IMR-90 (cell line): ENCODE results near the gene SKIL. TPM values are rescaled to one million over a fixed set of nuclear protein-coding genes. Genes with fewer than 3 reads are reported as not detected.

Experiments
- ATAC-seq: fragments of 200-7000 bp; cut with Tn5 transposase; 2 replicates; pipeline ENCODE4 v1.9.1; 2020; ENCODE audit warnings: low read depth, mild to moderate bottlenecking, moderate library complexity
- BruUV-seq: library from RNA; stranded (reverse); fragments of 400-500 nt; replicated peaks from 2 replicates; lab custom pipeline; 2021; lab: Mats Ljungman, UMichigan
- CTCF ChIA-PET: fragments of 300-600 bp; formaldehyde crosslinking; extraction: SDS; loops from one replicate; lab custom pipeline; 2021; ENCODE audit warnings: antibody characterized with exemption; lab: Yijun Ruan, JAX
- POLR2A ChIA-PET: fragments of 300-600 bp; sonication (Branson Sonifier 250); formaldehyde crosslinking; loops from one replicate; lab custom pipeline; 2022; ENCODE audit warnings: antibody characterized with exemption; ENCODE audit not compliant: unreplicated experiment; lab: Charles Lee
- DNase-seq: peaks from one replicate; pipeline ENCODE4 v3.0.0; 2013
- H2AFZ ChIP-seq: replicated peaks from 2 replicates; pipeline ENCODE3; 2013; ENCODE audit warnings: low read length, mild to moderate bottlenecking; ENCODE audit not compliant: poor library complexity
- H2AK5ac ChIP-seq: 2 replicates; pipeline ENCODE4 v1.6.1; 2013; ENCODE audit warnings: low read depth, low read length, inconsistent platforms
- H2AK9ac ChIP-seq: replicated peaks from 2 replicates; pipeline ENCODE3; 2013; ENCODE audit warnings: mild to moderate bottlenecking, low read depth, low read length, moderate library complexity; ENCODE audit not compliant: poor library complexity
- H2BK120ac ChIP-seq: 2 replicates; pipeline ENCODE4 v1.6.1; 2013; ENCODE audit warnings: low read depth, low read length, inconsistent platforms
- H2BK15ac ChIP-seq: 3 replicates; pipeline ENCODE4 v1.6.1; 2013; ENCODE audit warnings: low read depth, low read length, inconsistent platforms
- H2BK20ac ChIP-seq: 2 replicates; pipeline ENCODE4 v1.6.1; 2013; ENCODE audit warnings: low read depth, mild to moderate bottlenecking, inconsistent platforms, low read length, moderate library complexity
- H2BK5ac ChIP-seq: 2 replicates; pipeline ENCODE4 v1.6.1; 2013; ENCODE audit warnings: mild to moderate bottlenecking, low read depth, low read length, inconsistent platforms; ENCODE audit not compliant: poor library complexity, severe bottlenecking
- H3K14ac ChIP-seq: replicated peaks from 2 replicates; pipeline ENCODE4 v1.6.1; 2013; ENCODE audit warnings: low read depth, low read length, inconsistent platforms
- H3K18ac ChIP-seq: 2 replicates; pipeline ENCODE4 v1.6.1; 2013; ENCODE audit warnings: low read depth, low read length, control low read depth
- H3K23ac ChIP-seq: 2 replicates; pipeline ENCODE4 v1.6.1; 2013; ENCODE audit warnings: low read depth, low read length, inconsistent platforms
- H3K27ac ChIP-seq: 2 replicates; pipeline ENCODE4 v1.5.1; 2013; ENCODE audit warnings: mild to moderate bottlenecking, control low read depth, low read length; ENCODE audit not compliant: insufficient read depth
- H3K27me3 ChIP-seq: 2 replicates; pipeline ENCODE4 v1.6.1; 2013; ENCODE audit warnings: low read length; ENCODE audit not compliant: control insufficient read depth, insufficient read depth
- H3K36me3 ChIP-seq: 2 replicates; pipeline ENCODE4 v1.6.1; 2013; ENCODE audit warnings: low read length, mixed read lengths; ENCODE audit not compliant: control insufficient read depth, insufficient read depth
- H3K4ac ChIP-seq: 2 replicates; pipeline ENCODE4 v1.6.1; 2013; ENCODE audit warnings: low read depth, low read length, inconsistent platforms
- H3K4me1 ChIP-seq: 2 replicates; pipeline ENCODE4 v1.6.1; 2013; ENCODE audit warnings: low read length, mixed read lengths; ENCODE audit not compliant: control insufficient read depth, insufficient read depth
- H3K4me2 ChIP-seq: 2 replicates; pipeline ENCODE4 v1.6.1; 2013; ENCODE audit warnings: low read depth, mild to moderate bottlenecking, control low read depth, low read length, moderate library complexity
- H3K4me3 ChIP-seq: 2 replicates; pipeline ENCODE4 v1.5.1; 2013; ENCODE audit warnings: low read depth, mild to moderate bottlenecking, control low read depth, low read length, moderate library complexity; ENCODE audit not compliant: insufficient read depth
- H3K56ac ChIP-seq: 2 replicates; pipeline ENCODE4 v1.6.1; 2013; ENCODE audit warnings: low read length, inconsistent platforms; ENCODE audit not compliant: insufficient read depth; ENCODE audit errors: extremely low read depth
- H3K79me1 ChIP-seq, 2 experiments: 2 replicates each; pipeline ENCODE4 v1.6.1; 2013; ENCODE audit warnings: low read length in 2 of 2, inconsistent platforms in 1 of 2, low read depth in 1 of 2
- H3K9ac ChIP-seq: 2 replicates; pipeline ENCODE4 v1.6.1; 2013; ENCODE audit warnings: low read depth, low read length, control low read depth
- H3K9me1 ChIP-seq: 2 replicates; pipeline ENCODE4 v1.6.1; 2013; ENCODE audit warnings: low read length, inconsistent platforms; ENCODE audit not compliant: insufficient read depth
- H3K9me3 ChIP-seq: 2 replicates; pipeline ENCODE4 v1.6.1; 2013; ENCODE audit warnings: low read length; ENCODE audit not compliant: control insufficient read depth, insufficient read depth
- H4K20me1 ChIP-seq: 2 replicates; pipeline ENCODE4 v1.6.1; 2013; ENCODE audit warnings: low read length, inconsistent platforms; ENCODE audit not compliant: insufficient read depth
- H4K5ac ChIP-seq: 2 replicates; pipeline ENCODE4 v1.6.1; 2013; ENCODE audit warnings: mild to moderate bottlenecking, low read depth, low read length, control low read depth
- H4K8ac ChIP-seq, 2 experiments: 2 replicates each; pipeline ENCODE4 v1.6.1; 2013; ENCODE audit warnings: low read depth in 2 of 2, low read length in 2 of 2, control low read depth in 1 of 2, inconsistent platforms in 1 of 2
- H4K91ac ChIP-seq: 2 replicates; pipeline ENCODE4 v1.6.1; 2013; ENCODE audit warnings: low read depth, low read length, inconsistent platforms; ENCODE audit not compliant: insufficient read depth
- BHLHE40 ChIP-seq: fragments of 150-350 bp; IDR thresholded peaks from 2 replicates; pipeline ENCODE4 v1.6.1; 2016; ENCODE audit warnings: mild to moderate bottlenecking, low read depth, low read length
- CEBPB ChIP-seq: IDR thresholded peaks from 2 replicates; pipeline ENCODE4 v1.6.1; 2012; ENCODE audit warnings: low read depth, low read length, improper control_type of control experiment
- CHD1 ChIP-seq: IDR thresholded peaks from 2 replicates; pipeline ENCODE4 v1.6.1; 2012; ENCODE audit warnings: low read depth, low read length, improper control_type of control experiment
- FOS ChIP-seq: fragments of 150-350 bp; IDR thresholded peaks from 2 replicates; pipeline ENCODE4 v1.6.1; 2016; ENCODE audit warnings: low read depth, low read length
- MAFK ChIP-seq: IDR thresholded peaks from 2 replicates; pipeline ENCODE4 v1.6.1; 2012; ENCODE audit warnings: low read depth, low read length, improper control_type of control experiment
- MAZ ChIP-seq: IDR thresholded peaks from 2 replicates; pipeline ENCODE4 v1.6.1; 2012; ENCODE audit warnings: low read depth, mild to moderate bottlenecking, low read length, improper control_type of control experiment, moderate library complexity, borderline replicate concordance
- MXI1 ChIP-seq: IDR thresholded peaks from 2 replicates; pipeline ENCODE4 v1.6.1; 2012; ENCODE audit warnings: low read depth, mild to moderate bottlenecking, low read length, moderate library complexity, borderline replicate concordance
- NFE2L2 ChIP-seq: fragments of 150-350 bp; IDR thresholded peaks from 2 replicates; pipeline ENCODE4 v1.6.1; 2016; ENCODE audit warnings: low read depth, mild to moderate bottlenecking, low read length
- POLR2A ChIP-seq: IDR thresholded peaks from 2 replicates; pipeline ENCODE4 v1.6.1; 2012; ENCODE audit warnings: mild to moderate bottlenecking, low read depth, low read length
- RAD21 ChIP-seq: IDR thresholded peaks from 2 replicates; pipeline ENCODE4 v1.6.1; 2012; ENCODE audit warnings: low read length, improper control_type of control experiment
- RCOR1 ChIP-seq: IDR thresholded peaks from 2 replicates; pipeline ENCODE4 v1.6.1; 2012; ENCODE audit warnings: mild to moderate bottlenecking, low read length, improper control_type of control experiment; ENCODE audit not compliant: insufficient replicate concordance
- RFX5 ChIP-seq: IDR thresholded peaks from 2 replicates; pipeline ENCODE4 v1.8.0; 2012; ENCODE audit warnings: low read depth, mild to moderate bottlenecking, low read length, moderate library complexity
- SMC3 ChIP-seq: fragments of 150-350 bp; IDR thresholded peaks from 2 replicates; pipeline ENCODE4 v1.6.1; 2016; ENCODE audit warnings: low read depth, mild to moderate bottlenecking, antibody characterized with exemption, low read length, moderate library complexity
- WGBS, 2 experiments: methylation state at CpG; one replicate each; pipeline versions ENCODE4 v1.1.5 to v1.1.7; 2013; ENCODE audit warnings: missing lambda C conversion rate in 2 of 2; ENCODE audit not compliant: insufficient read length in 1 of 2; ENCODE audit errors: extremely low coverage in 2 of 2; 5-methylcytosine and 5-hydroxymethylcytosine counted together
- dilution Hi-C: fragments of 300-500 bp; cut with HindIII; formaldehyde crosslinking; loops from one replicate; pipeline ENCODE4 v1.14.3; 2018; ENCODE audit warnings: low sequenced_read_pairs; ENCODE audit not compliant: unreplicated experiment
- in situ Hi-C: fragments of 300-500 bp; cut with MboI; formaldehyde crosslinking; loops from 3 replicates; pipeline ENCODE4 v1.14.3; 2019; ENCODE audit warnings: low sequenced_read_pairs, inconsistent platforms, mixed read lengths
- intact Hi-C: fragments of 100-400 bp; cut with micrococcal nuclease; formaldehyde crosslinking; loops from 2 replicates; pipeline ENCODE4 v1.10.0; 2022
- polyA plus RNA-seq, 3 experiments: library from polyadenylated mRNA; depleted of rRNA; stranded (reverse); fragments of >200 nt; gene quantifications; 2 replicates each; pipeline ENCODE4 v1.2.3, GENCODE V29; 2012; ENCODE audit warnings: low replicate concordance in 1 of 3
- total RNA-seq: library from RNA; depleted of rRNA; stranded (reverse); fragments of >200 nt; gene quantifications from 2 replicates; pipeline ENCODE4 v1.2.3, GENCODE V29; 2012
- TF ChIP-seq, protein P1 (sequence below): fragments of 150-350 bp; IDR thresholded peaks from 2 replicates; pipeline ENCODE4 v1.6.1; 2016; ENCODE audit warnings: low read depth, mild to moderate bottlenecking, low read length, moderate library complexity, borderline replicate concordance
- TF ChIP-seq, protein P2 (sequence below): conservative IDR thresholded peaks from 2 replicates; pipeline ENCODE4 v1.5.1; 2012; ENCODE audit warnings: mild to moderate bottlenecking, low read depth, low read length, improper control_type of control experiment
- TF ChIP-seq, protein P3 (sequence below): fragments of 150-350 bp; IDR thresholded peaks from 2 replicates; pipeline ENCODE4 v1.6.1; 2017; ENCODE audit warnings: mild to moderate bottlenecking, antibody characterized with exemption, low read length, low read depth

The SKIL gene
- total and polyA plus RNA-seq, 2 of the 4 experiments (the other 2 are of a cell fraction), result 9.2 to 55.9 TPM

DNA sequence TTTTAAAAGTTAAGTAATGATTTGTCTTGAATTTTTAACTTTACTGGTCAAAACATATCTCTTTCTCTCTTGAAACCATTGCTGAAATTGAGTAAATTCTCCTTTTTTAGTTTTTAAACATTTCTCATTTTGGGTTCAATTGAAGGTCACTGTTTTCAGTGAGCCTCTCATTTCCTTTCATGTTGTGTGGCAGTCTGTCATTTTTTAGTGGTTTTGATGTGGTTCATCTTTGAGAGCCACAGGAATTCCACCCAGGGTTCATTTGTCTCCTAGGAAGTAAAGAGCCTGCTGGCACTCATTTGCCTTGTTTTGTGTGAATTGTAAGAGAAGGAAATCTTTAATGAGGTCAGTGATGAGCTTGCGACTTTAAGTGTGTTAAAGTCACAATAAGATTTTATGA lies 71.5 kb downstream of the SKIL start:
- Histone ChIP-seq H4K5ac (no peak overlapping the region), H2BK20ac (no peak overlapping the region), H3K4me3 (no peak overlapping the region), H2AK9ac (no peak overlapping the region), H2BK120ac (no peak overlapping the region), H3K18ac (0 out of 2 replicates have a peak overlapping the region, but pooled peaks have one; percentile 2), H2AK5ac (no peak overlapping the region), H2BK5ac (no peak overlapping the region), H3K9ac (no peak overlapping the region), H3K4me2 (no peak overlapping the region; the same call in 1 of the 2 replicates), H3K9me3 (no peaks in the 10 kb centered on the region), H2BK15ac (no peak overlapping the region), H3K23ac (no peak overlapping the region), H3K4me1 (peaks cover 7% of the 10 kb centered on the region; the same call in 1 of the 2 replicates), H3K14ac (no peak overlapping the region), H3K79me1 (peaks cover 8 to 44% of the 10 kb centered on the region in 2 experiments; a peak in 2 of 4 replicates), H4K91ac (no peak overlapping the region), H3K27me3 (no peaks in the 10 kb centered on the region), H4K8ac (no peak overlapping the region), H4K20me1 (peaks cover 33% of the 10 kb centered on the region), H2AFZ (no peak overlapping the region), H3K56ac (no peak overlapping the region), H3K9me1 (peaks cover 9% of the 10 kb centered on the region; the same call in 1 of the 2 replicates), H3K4ac (no peak overlapping the region), H3K36me3 (peaks cover 48% of the 10 kb centered on the region), H3K27ac (no peak overlapping the region)
- no TSS peak for BruUV-seq
- dilution Hi-C loops, result no loop called here
- no peak for ATAC-seq
- no CpG with 5 or more reads among the region's 1 CpG for WGBS, 2 experiments
- TF ChIP-seq, protein P1, sequence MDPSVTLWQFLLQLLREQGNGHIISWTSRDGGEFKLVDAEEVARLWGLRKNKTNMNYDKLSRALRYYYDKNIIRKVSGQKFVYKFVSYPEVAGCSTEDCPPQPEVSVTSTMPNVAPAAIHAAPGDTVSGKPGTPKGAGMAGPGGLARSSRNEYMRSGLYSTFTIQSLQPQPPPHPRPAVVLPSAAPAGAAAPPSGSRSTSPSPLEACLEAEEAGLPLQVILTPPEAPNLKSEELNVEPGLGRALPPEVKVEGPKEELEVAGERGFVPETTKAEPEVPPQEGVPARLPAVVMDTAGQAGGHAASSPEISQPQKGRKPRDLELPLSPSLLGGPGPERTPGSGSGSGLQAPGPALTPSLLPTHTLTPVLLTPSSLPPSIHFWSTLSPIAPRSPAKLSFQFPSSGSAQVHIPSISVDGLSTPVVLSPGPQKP, result no peak
- TF ChIP-seq MXI1 (no peak), CEBPB (no peak), MAFK (no peak), BHLHE40 (no peak), SMC3 (no peak), NFE2L2 (no peak), MAZ (no peak), RAD21 (no peak), RCOR1 (no peak), FOS (no peak), POLR2A (no peak), CHD1 (no peak), RFX5 (no peak)
- TF ChIP-seq, protein P2, sequence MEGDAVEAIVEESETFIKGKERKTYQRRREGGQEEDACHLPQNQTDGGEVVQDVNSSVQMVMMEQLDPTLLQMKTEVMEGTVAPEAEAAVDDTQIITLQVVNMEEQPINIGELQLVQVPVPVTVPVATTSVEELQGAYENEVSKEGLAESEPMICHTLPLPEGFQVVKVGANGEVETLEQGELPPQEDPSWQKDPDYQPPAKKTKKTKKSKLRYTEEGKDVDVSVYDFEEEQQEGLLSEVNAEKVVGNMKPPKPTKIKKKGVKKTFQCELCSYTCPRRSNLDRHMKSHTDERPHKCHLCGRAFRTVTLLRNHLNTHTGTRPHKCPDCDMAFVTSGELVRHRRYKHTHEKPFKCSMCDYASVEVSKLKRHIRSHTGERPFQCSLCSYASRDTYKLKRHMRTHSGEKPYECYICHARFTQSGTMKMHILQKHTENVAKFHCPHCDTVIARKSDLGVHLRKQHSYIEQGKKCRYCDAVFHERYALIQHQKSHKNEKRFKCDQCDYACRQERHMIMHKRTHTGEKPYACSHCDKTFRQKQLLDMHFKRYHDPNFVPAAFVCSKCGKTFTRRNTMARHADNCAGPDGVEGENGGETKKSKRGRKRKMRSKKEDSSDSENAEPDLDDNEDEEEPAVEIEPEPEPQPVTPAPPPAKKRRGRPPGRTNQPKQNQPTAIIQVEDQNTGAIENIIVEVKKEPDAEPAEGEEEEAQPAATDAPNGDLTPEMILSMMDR, result no peak
- TF ChIP-seq, protein P3, sequence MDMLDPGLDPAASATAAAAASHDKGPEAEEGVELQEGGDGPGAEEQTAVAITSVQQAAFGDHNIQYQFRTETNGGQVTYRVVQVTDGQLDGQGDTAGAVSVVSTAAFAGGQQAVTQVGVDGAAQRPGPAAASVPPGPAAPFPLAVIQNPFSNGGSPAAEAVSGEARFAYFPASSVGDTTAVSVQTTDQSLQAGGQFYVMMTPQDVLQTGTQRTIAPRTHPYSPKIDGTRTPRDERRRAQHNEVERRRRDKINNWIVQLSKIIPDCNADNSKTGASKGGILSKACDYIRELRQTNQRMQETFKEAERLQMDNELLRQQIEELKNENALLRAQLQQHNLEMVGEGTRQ, result no peak
- CTCF ChIA-PET, result interaction anchor here (1.0 kb wide), 1 partner anchor 383 kb away, joined by 7 read pairs; no protein-coding TSS in a partner anchor
- intact Hi-C loops, result loop anchor here (5.0 kb wide), 1 partner anchor 193 kb away; no protein-coding TSS in a partner anchor
- DNase-seq, result no peak
- POLR2A ChIA-PET, result no interaction called here
- in situ Hi-C loops, result loop anchor here (10.0 kb wide), 1 partner anchor 266 kb away; no protein-coding TSS in a partner anchor
